Midbrain (tissue), 1 donor: ENCODE measurements around the gene CPNE1.
"Not testable (repeated sequence)": the region's sequence is repeated elsewhere in the genome, so short reads cannot be mapped to it uniquely, and the experiment has no call there.

ENCODE experiments used
- DNase-seq: peaks from one replicate; lab custom pipeline; 2025; lab: John Stamatoyannopoulos, UW

CPNE1 gene

GRCh38 chr20:35664466-35665206 lies at the start of gene CPNE1, which contains the start of gene RBM12:
CPNE1 (minus strand) TSS chr20:35664900; CDS start chr20:35632923, 31,977 bp downstream.
RBM12 (minus strand) TSS chr20:35664900; CDS start chr20:35655322, 9,578 bp downstream.
- DNase-seq = peak; percentile 95

GRCh38 chr20:35714127-35714526 lies 49.4 kb upstream of the CPNE1 start:
- DNase-seq = no peak

- not testable (repeated sequence) for DNase-seq
Observed at GRCh38 chr20:35713120-35713519, 48.4 kb upstream of the CPNE1 start.

- DNase-seq = no peak
Observed at GRCh38 chr20:35711588-35712209, 47.0 kb upstream of the CPNE1 start.

- DNase-seq = no peak
Observed at GRCh38 chr20:35710884-35711587, 46.3 kb upstream of the CPNE1 start.

- no peak for DNase-seq
Observed at GRCh38 chr20:35710039-35710438, 45.3 kb upstream of the CPNE1 start.

- no peak for DNase-seq
Observed at GRCh38 chr20:35709259-35709658, 44.6 kb upstream of the CPNE1 start.

GRCh38 chr20:35708502-35708901 lies 43.8 kb upstream of the CPNE1 start:
- DNase-seq = no peak

GRCh38 chr20:35706591-35707529 lies 42.2 kb upstream of the CPNE1 start:
- not testable (repeated sequence) for DNase-seq

- DNase-seq = not testable (repeated sequence)
Observed at GRCh38 chr20:35705894-35706293, 41.2 kb upstream of the CPNE1 start.

GRCh38 chr20:35704514-35705261 lies 40.0 kb upstream of the CPNE1 start:
- no peak for DNase-seq

- no peak for DNase-seq
Observed at GRCh38 chr20:35702824-35703695, 38.4 kb upstream of the CPNE1 start.

GRCh38 chr20:35702051-35702823 lies 37.5 kb upstream of the CPNE1 start:
- no peak for DNase-seq

- no peak for DNase-seq
Observed at GRCh38 chr20:35700625-35701148, 36.0 kb upstream of the CPNE1 start.

- no peak for DNase-seq
Observed at GRCh38 chr20:35699957-35700624, 35.4 kb upstream of the CPNE1 start.

GRCh38 chr20:35699127-35699956 lies 34.6 kb upstream of the CPNE1 start, which contains the start of the genes NFS1 and ROMO1:
NFS1 (minus strand) TSS chr20:35699352; CDS start chr20:35699288, 64 bp downstream.
ROMO1 (plus strand) TSS chr20:35699405; CDS start chr20:35699633, 228 bp downstream.
- peak; percentile 89 for DNase-seq
